Activated CD4-positive, alpha-beta T cell treated with anti-CD3 and anti-CD28 coated beads, Interleukin-2, Interleukin-6, amounts not matched to agents 100 ng/mL and 50 ng/mL, durations not matched to agents 16 hours and 8 hours (primary cell): Measurements from ENCODE around the gene SUN1.
"Not testable (repeated sequence)": the region's sequence is repeated elsewhere in the genome, so short reads cannot be mapped to it uniquely, and the experiment has no call there.

Experiments
- DNase-seq: peaks from one replicate; pipeline ENCODE4 v3.0.0-alpha.2; 2020

The SUN1 gene, protein sequence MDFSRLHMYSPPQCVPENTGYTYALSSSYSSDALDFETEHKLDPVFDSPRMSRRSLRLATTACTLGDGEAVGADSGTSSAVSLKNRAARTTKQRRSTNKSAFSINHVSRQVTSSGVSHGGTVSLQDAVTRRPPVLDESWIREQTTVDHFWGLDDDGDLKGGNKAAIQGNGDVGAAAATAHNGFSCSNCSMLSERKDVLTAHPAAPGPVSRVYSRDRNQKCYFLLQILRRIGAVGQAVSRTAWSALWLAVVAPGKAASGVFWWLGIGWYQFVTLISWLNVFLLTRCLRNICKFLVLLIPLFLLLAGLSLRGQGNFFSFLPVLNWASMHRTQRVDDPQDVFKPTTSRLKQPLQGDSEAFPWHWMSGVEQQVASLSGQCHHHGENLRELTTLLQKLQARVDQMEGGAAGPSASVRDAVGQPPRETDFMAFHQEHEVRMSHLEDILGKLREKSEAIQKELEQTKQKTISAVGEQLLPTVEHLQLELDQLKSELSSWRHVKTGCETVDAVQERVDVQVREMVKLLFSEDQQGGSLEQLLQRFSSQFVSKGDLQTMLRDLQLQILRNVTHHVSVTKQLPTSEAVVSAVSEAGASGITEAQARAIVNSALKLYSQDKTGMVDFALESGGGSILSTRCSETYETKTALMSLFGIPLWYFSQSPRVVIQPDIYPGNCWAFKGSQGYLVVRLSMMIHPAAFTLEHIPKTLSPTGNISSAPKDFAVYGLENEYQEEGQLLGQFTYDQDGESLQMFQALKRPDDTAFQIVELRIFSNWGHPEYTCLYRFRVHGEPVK

GRCh38 chr7:832167-832967, at the start of gene SUN1:
TSS of gene SUN1 (plus strand) at chr7:832476. CDS start at chr7:832525, 49 bp downstream.
- peak; percentile 68 for DNase-seq

DNA sequence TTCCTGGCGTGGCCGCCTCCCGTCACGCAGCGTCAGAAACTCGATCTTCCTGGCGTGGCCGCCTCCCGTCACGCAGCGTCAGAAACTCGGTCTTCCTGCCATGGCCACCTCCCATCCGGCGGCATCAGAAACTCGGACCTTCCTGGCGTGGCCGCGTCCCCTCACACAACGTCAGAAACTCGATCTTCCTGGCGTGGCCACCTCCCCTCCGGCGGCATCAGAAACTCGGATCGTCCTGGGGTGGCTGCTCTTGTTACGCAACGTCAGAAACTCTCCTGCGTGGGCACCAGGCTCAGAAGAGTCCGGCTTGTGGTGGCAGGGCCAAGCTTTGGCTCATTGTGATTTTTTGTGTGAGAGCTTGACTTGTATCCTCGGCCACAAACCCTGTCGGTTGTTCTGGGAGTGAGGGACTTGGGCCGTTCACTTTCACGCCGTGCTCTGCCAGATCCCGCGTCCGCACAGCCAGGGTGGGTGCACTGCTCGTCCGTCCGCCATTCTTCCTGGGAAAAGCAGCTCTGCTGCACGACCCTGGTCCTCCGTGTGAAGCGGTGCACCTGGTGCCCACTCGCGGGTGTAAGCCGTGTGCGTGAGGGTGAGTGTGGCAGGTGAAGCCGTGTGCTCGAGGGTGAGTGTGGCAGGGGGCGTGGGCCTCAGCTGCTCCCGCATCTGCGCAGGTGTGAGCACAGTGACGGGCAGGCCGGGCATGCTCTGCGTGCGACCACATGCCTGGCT, 49.4 kb upstream of the SUN1 start:
- no peak for DNase-seq

- no peak for DNase-seq
Observed at GRCh38 chr7:783556-784490, 48.5 kb upstream of the SUN1 start.

DNA sequence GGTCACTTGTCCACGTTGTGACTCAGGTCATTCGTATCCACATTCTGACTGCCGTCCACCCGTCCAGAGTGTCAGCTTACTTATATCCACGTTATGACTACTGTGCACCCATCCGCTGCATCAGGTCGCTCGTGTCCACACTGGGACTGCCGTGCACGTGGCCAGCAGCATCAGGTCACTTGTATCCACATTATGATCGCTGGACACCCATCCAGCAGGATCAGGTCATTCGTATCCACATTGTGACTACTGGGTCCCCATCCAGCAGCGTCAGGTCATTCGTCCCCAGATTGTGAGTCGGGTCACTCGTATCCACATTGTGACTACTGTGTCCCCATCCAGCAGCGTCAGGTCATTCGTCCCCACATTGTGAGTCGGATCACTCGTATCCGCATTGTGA, 47.3 kb upstream of the SUN1 start:
- no peak for DNase-seq

GRCh38 chr7:785416-785815, 46.9 kb upstream of the SUN1 start:
- DNase-seq, result no peak

- DNase-seq, result peak; percentile 65
Observed at GRCh38 chr7:786472-787255, 45.6 kb upstream of the SUN1 start.

- DNase-seq, result no peak
Observed at GRCh38 chr7:787332-788240, 44.7 kb upstream of the SUN1 start.

- DNase-seq, result no peak
Observed at GRCh38 chr7:791519-791918, 40.8 kb upstream of the SUN1 start.

DNA sequence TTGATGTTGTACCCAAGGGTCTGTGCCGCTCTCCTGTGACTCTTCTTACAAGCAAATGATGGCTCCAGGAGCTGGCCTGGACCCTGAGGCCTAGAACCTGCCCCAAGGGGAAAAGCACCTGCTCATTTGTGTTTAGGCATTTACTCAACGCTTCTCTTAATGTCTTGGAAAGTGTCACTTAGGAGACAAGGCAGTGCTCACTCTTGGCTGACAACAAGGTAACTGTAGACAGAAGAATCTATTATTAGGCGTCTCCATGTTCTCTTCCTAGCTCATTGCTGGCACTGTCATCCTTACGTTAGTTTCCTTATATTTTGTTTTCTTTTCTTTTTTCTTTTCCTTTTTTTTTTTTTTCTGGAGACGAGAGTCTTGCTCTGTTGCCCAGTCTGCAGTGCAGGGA, 38.1 kb upstream of the SUN1 start:
- DNase-seq, result no peak

DNA sequence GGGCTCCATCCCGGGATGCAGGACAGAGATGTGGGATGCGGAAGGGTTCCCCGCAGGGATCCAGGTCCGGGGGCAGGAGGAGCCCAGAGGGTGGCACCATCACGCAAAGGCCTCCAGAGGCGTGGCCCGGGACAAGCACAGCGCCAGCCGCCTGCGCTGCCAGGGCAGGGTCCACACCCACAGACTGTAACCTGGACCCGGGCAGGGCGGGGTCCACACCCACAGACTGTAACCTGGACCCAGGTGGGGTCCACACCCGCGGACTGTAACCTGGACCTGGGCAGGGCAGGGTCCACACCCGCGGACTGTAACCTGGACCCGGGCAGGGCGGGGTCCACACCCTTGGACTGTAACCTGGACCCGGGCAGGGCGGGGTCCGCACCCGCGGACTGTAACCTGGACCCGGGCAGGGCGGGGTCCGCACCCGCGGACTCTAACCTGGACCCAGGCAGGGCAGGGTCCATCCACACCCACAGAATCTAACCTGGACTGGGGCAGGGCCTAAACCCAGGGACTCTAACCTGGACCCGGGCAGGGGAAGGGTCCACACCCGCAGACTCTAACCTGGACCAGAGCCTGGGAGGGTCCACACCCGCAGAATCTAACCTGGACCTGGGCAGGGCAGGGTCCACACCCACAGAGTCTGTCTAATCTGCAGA, 37.5 kb upstream of the SUN1 start:
- DNase-seq, result no peak

- DNase-seq, result not testable (repeated sequence)
Observed at GRCh38 chr7:796434-797169, 35.7 kb upstream of the SUN1 start.

DNA sequence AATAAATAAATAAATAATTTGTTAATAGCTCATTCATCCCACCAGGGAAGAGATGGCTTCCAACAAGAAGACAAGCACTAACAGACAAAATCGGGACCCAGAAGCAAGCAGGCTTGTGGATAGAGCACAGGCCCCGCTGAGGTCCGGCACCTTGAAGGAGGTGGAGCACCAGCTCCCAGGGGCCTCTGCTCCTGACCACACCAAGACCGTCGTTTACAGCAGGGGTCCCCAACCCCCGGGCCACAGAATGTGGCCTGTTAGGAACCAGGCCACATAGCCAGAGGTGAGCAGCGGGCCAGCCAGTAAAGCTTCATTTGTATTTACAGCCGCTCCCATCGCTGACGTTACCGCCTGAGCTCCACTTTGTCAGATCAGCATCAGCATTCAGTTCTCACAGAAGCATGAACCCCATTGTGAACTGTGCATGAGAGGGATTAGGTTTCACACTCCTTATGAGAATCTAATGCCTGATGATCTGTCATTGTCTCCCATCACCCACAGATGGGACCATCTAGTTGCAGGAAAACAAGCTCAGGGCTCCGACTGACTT, 33.3 kb upstream of the SUN1 start:
- no peak for DNase-seq

GRCh38 chr7:800692-801091, 31.6 kb upstream of the SUN1 start:
- no peak for DNase-seq

- DNase-seq, result not testable (repeated sequence)
Observed at GRCh38 chr7:801351-801750, 30.9 kb upstream of the SUN1 start.

DNA sequence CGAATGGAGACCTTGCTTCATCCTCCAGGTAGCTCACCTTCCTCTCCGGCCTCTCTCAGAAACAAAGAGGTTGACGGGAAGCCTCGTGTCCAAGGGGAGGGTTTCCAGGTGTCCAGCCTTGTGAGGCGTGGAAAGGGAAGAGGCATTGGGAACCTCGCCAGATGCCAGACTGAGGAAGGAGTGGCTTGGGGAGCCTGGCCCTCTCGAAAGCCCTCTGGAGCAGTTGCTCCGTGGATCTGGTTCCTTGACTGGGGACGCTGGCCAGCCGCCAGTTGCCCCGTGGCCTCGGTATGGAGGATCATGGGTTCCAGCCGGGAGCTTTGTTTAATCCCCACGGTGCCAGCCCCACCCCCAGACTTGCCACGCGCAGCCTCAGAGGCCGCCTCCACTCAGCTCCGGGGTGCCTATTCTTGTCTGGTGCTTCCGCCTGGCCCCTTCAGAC, 30.3 kb upstream of the SUN1 start:
- DNase-seq, result no peak

- DNase-seq, result no peak
Observed at GRCh38 chr7:802500-803242, 29.6 kb upstream of the SUN1 start.

GRCh38 chr7:803243-803635, 29.0 kb upstream of the SUN1 start:
- DNase-seq, result no peak
